Activated CD4-positive, alpha-beta memory T cell treated with anti-CD3 and anti-CD28 coated beads, Interleukin-2, amount 10 ng/mL, durations not matched to agents 7 days and 5 days (primary cell): Measurements from ENCODE around the gene OLFM1. TPM values are rescaled to one million over a fixed set of nuclear protein-coding genes. Genes with fewer than 3 reads are reported as not detected.

Source experiments
- CTCF ChIA-PET: fragments of 350-600 bp; sonication (Branson Sonifier 250); formaldehyde crosslinking; loops from one replicate; lab custom pipeline; 2021; ENCODE audit warnings: antibody characterized with exemption, inconsistent platforms; lab: Charles Lee
- POLR2A ChIA-PET: fragments of 350-600 bp; sonication (Branson Sonifier 250); formaldehyde crosslinking; loops from one replicate; lab custom pipeline; 2021; ENCODE audit warnings: antibody characterized with exemption; lab: Charles Lee
- DNase-seq: peaks from one replicate; pipeline ENCODE4 v3.0.0-alpha.2; 2020
- H3K27ac Mint-ChIP-seq: one replicate; pipeline ENCODE4 v1.8.0; 2021; ENCODE audit warnings: mild to moderate bottlenecking, mixed read lengths
- H3K27me3 Mint-ChIP-seq: one replicate; pipeline ENCODE4 v1.8.0; 2021; ENCODE audit warnings: mixed read lengths
- H3K36me3 Mint-ChIP-seq: one replicate; pipeline ENCODE4 v1.8.0; 2021; ENCODE audit warnings: low read depth, mixed read lengths
- H3K4me1 Mint-ChIP-seq: one replicate; pipeline ENCODE4 v1.8.0; 2021; ENCODE audit warnings: mixed read lengths
- H3K4me3 Mint-ChIP-seq: one replicate; pipeline ENCODE4 v1.8.0; 2021; ENCODE audit warnings: mild to moderate bottlenecking, mixed read lengths
- H3K9me3 Mint-ChIP-seq: one replicate; pipeline ENCODE4 v1.8.0; 2021; ENCODE audit warnings: mixed read lengths
- total RNA-seq, 2 experiments: library from RNA; stranded (reverse); gene quantifications; one replicate each; pipeline ENCODE4 v1.2.3, GENCODE V29; 2021

Gene OLFM1
- total RNA-seq, 2 experiments from 2014 or later: not detected

DNA sequence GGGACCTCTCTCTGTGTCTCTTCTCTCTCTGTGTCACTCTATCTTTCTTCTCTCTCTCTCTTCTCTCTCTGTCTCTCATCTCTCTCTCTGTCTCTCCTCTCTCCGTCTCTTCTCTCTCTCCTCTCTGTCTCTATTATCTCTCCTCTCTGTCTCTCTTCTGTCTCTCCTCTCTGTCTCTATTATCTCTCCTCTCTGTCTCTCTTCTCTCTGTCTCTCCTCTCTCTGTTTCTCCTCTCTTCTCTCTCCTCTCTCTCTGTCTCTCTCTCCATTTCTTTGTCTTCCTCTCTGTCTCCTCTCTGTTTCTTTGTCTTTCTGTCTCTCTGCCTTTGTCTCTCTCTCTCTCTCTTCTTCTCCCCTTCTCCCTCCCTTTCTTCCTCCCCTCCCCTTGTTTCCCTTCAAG lies 3.2 kb upstream of the OLFM1 start:
- CTCF ChIA-PET: no interaction called here

DNA sequence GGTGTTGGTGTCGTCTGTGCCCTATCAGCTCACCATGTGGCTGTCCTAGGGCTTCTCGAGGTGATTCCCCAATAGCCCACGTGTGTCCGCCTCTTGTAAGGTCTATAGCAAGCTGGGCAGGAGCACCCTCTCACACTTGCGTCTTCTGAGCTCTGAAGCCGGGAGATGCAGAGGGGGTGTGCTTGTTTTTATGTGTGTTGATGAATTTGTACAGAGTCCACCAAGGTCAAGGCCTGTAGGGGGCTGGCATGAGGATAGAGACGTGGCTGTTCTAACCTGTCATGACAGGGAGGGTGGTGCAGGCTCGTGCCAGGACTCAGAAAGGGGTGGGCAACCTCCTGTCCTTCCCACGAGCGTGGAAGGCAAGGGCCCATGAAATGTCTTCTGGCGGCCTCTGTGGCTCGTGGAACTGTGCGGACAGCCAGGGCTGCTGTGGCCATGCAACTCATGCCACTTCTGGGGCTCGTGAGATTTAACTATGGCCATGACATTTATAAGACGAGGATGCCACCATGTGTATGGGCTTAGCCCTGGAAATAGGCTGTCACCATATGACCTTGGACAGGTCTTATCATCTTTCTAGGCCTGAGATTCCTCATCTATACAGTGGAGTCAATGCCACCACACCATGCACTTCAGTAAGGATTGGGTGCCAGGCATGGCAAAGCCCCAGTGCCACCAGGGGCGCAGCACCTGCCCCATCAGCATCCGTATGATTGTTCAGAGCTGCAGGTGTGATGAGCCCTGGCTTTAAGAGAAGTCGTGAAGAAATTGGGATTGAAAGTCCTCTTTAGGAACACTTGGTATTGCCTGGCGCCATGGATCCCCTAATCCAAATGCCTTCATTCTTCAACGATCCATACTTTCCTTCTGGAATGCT lies 2.3 kb upstream of the OLFM1 start:
- Mint-ChIP-seq H3K27ac (no peak overlapping the region), H3K9me3 (no peaks in the 10 kb centered on the region), H3K27me3 (peaks cover 31% of the 10 kb centered on the region), H3K4me3 (no peak overlapping the region), H3K36me3 (peaks cover 2% of the 10 kb centered on the region), H3K4me1 (peaks cover 4% of the 10 kb centered on the region)
- ChIA-PET CTCF (interaction anchor here (1.1 kb wide), 1 partner anchor 325 kb away, joined by 3 read pairs; no protein-coding TSS in a partner anchor), POLR2A (no interaction called here)
- no peak for DNase-seq

More for the DNA sequence above, 3.2 kb upstream of the OLFM1 start:
- H3K4me3 Mint-ChIP-seq: no peak overlapping the region
- peaks cover 2% of the 10 kb centered on the region for H3K36me3 Mint-ChIP-seq
- H3K27ac Mint-ChIP-seq: no peak overlapping the region
- H3K27me3 Mint-ChIP-seq: peaks cover 24% of the 10 kb centered on the region
- H3K4me1 Mint-ChIP-seq: peaks cover 4% of the 10 kb centered on the region
- H3K9me3 Mint-ChIP-seq: no peaks in the 10 kb centered on the region
- POLR2A ChIA-PET: no interaction called here
- DNase-seq: no peak

DNA sequence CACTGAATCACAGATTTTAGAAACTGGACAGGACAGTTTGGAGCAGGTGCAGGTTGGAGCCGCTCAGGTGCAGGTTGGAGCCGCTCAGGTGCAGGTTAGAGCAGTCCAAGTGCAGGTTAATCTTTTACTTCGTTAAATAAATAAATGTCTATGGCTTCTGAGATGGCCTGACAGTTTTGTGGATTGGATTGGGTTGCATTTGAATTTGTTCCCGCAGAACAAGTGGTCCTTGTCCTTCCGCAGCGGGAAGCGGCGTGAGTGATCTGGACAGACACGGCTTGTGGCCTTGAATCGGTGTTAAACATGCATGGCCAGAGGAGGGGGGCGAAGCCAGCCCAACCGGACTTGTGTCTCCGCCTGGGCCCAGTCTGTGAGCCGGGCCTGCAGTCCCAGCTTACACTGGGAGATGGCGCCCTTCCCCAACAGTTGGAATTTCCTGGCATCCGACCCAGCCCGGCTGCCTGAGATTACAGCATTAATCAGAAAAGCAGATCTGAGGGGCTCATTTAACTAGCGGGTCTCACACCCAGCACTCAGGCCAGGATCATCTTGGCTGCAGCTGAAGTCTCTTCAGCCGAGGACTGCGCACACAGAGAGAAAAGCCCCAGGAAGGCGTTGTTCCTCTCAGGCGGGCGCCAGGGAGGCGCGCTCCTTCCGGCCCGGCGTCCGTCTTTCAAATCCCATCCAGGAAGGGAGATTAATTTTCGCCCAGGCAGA lies 1.5 kb upstream of the OLFM1 start:
- H3K4me1 Mint-ChIP-seq: peaks cover 4% of the 10 kb centered on the region
- H3K36me3 Mint-ChIP-seq: peaks cover 2% of the 10 kb centered on the region
- H3K4me3 Mint-ChIP-seq: no peak overlapping the region
- peaks cover 35% of the 10 kb centered on the region for H3K27me3 Mint-ChIP-seq
- POLR2A ChIA-PET: no interaction called here
- H3K27ac Mint-ChIP-seq: no peak overlapping the region
- peak; percentile 56 for DNase-seq
- no peaks in the 10 kb centered on the region for H3K9me3 Mint-ChIP-seq
- CTCF ChIA-PET: interaction anchor here (1.0 to 1.1 kb wide), 2 partner anchors 9 to 325 kb away, joined by 3 read pairs; no protein-coding TSS in a partner anchor

DNA sequence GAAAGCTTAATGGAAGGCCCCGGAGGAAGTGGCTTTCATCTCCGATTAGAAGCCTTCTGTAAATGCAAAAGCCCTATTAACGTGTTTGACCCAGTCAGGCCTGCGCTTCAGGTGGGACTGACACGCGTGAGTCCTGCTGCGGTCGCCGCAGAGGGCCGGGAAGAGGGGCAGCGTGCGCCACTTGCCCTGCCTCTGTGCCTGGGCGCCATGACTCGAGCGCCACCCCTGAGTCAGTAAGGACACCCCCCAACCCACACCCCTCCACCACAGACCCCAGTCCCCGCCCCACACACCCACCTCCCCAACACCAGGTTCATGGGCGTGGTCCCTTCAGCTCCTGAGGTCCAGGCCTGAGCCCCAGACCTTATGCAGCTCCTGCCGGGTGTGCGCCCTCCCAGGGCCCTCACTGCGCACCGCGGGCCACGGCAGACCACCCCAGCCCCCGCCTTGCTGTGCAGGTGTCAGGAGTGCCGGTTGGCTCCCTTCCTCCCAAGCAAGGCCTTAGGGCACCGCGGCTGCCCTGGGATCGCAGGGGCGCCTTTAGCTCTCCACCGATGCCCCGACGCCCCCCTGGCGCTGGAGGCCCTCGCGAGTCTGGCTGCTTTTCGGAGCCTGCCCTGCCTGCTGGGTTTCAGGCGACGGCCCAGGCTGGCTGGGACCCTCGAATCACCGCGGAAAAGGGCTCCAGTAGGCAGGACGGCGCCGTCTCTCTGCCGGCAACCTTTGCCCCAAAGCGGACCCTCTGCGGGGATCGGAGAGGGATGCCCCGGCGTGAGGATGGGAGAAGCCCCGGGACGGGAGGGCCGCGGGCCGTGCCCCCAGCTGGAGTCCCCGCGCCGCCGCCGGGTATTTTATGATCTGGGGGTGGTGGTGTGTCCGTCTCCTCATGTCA lies 625 bp upstream of the OLFM1 start:
- ChIA-PET POLR2A (no interaction called here), CTCF (interaction anchor here (1.0 to 1.1 kb wide), 2 partner anchors 8 to 324 kb away, joined by 3 read pairs; no protein-coding TSS in a partner anchor)
- H3K9me3 Mint-ChIP-seq: peaks cover 6% of the 10 kb centered on the region
- H3K4me3 Mint-ChIP-seq: no peak overlapping the region
- peaks cover 4% of the 10 kb centered on the region for H3K4me1 Mint-ChIP-seq
- H3K27ac Mint-ChIP-seq: no peak overlapping the region
- DNase-seq: no peak
- peaks cover 41% of the 10 kb centered on the region for H3K27me3 Mint-ChIP-seq
- H3K36me3 Mint-ChIP-seq: peaks cover 2% of the 10 kb centered on the region

DNA sequence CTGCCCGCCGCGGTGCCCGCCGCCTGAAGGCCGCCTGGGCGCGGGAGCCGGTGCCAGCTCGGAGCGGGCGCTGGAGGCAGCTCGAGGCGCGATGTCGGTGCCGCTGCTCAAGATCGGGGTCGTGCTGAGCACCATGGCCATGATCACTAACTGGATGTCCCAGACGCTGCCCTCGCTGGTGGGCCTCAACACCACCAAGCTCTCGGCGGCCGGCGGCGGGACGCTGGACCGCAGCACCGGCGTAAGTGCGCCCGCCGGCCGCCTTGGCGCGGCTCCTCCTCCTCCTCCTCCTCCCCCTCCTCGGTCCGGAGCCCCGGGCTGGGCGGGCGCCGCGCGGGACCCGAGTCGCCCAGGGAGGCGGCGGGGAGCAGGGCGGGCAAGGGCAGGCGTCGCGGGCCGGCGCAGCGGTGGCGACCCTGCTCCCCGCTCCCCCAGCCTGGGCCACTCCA lies 455 bp downstream of the OLFM1 start:
- no peak overlapping the region for H3K4me3 Mint-ChIP-seq
- H3K27ac Mint-ChIP-seq: no peak overlapping the region

DNA sequence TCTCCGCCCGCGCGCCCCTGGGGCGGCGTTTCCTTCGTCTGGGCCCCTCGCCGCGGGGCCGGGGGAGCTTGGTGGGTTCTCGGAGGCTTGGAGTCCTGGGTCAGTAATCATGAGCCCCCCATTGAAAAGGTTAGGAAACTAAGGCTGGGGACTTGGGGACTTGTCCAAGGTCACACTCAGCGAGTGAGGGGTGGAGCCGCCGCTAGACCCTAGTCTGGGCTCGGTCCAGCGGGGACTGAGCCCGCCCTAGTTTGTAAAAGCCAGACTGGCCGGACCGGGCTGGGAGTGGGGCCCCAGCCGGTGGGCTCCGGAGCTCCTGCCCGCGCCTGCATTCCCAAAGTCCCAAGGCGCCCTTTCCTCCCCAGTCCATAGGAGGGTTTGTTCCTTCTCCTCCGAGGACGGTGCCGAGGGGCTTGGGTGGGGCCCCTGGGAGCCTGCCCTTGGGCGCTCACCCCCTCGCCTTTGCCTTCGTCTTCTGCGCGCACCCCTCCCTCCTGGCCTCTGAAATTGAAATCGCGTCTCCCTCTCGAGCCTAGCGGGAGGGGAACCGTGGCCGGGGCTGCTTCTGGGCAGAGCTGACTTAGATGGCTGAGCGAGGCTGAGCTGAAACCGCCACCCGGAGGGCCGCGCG lies 995 bp downstream of the OLFM1 start:
- peaks cover 6% of the 10 kb centered on the region for H3K9me3 Mint-ChIP-seq
- peaks cover 2% of the 10 kb centered on the region for H3K36me3 Mint-ChIP-seq
- no peak overlapping the region for H3K27ac Mint-ChIP-seq
- no peak for DNase-seq
- peaks cover 37% of the 10 kb centered on the region for H3K27me3 Mint-ChIP-seq
- no peak overlapping the region for H3K4me3 Mint-ChIP-seq
- ChIA-PET CTCF (no interaction called here), POLR2A (no interaction called here)
- peaks cover 4% of the 10 kb centered on the region for H3K4me1 Mint-ChIP-seq

More for the DNA sequence above, 455 bp downstream of the OLFM1 start:
- no peak for DNase-seq
- peaks cover 2% of the 10 kb centered on the region for H3K36me3 Mint-ChIP-seq
- peaks cover 4% of the 10 kb centered on the region for H3K4me1 Mint-ChIP-seq
- H3K9me3 Mint-ChIP-seq: peaks cover 6% of the 10 kb centered on the region
- POLR2A ChIA-PET: no interaction called here
- CTCF ChIA-PET: no interaction called here
- peaks cover 41% of the 10 kb centered on the region for H3K27me3 Mint-ChIP-seq

DNA sequence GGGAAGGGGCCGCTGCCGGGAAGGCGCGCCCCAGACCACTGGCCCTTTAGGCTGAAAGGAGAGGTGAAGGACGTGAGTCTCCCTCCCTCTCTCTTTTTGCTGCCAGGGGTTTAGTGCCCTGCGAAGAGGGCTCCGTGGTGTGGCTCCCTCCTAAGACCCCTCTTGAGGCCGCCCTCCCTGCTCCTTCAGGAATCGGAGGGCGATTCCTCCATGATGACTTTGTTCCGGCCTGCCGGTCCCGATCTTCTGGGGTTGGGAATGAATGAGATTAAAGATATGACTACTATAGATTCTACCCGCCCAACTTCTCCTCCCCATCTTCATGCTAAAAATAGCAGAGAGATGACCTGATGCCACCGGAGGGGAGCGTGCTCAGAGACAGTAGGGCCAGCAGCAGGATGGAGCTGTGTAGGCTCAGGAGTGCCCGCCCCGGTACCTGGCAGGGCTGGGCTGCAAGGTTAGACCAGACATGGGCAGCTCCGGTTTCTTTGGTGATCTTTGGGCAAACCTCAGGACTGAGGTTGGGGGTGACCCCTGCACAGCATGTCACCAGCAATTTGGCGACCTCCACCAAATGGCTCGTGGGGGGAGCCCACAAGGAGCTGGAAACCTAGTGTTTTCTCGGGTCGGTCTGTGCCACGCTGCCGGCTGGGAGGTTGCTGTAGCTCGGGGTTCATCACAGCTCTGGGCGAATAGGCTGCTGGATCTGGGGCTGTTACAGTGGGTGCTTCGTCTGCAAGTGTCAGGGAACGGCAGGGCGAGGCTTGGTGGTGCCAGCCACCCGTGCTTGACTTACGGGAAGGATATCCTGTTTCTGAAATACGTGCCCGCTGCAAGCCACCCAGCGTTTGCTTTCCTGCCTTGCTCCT lies 1.7 kb downstream of the OLFM1 start:
- POLR2A ChIA-PET: no interaction called here
- H3K36me3 Mint-ChIP-seq: peaks cover 2% of the 10 kb centered on the region
- CTCF ChIA-PET: no interaction called here
- no peak overlapping the region for H3K4me3 Mint-ChIP-seq
- peaks cover 4% of the 10 kb centered on the region for H3K4me1 Mint-ChIP-seq
- H3K9me3 Mint-ChIP-seq: peaks cover 6% of the 10 kb centered on the region
- H3K27me3 Mint-ChIP-seq: peaks cover 40% of the 10 kb centered on the region
- no peak for DNase-seq
- H3K27ac Mint-ChIP-seq: no peak overlapping the region

DNA sequence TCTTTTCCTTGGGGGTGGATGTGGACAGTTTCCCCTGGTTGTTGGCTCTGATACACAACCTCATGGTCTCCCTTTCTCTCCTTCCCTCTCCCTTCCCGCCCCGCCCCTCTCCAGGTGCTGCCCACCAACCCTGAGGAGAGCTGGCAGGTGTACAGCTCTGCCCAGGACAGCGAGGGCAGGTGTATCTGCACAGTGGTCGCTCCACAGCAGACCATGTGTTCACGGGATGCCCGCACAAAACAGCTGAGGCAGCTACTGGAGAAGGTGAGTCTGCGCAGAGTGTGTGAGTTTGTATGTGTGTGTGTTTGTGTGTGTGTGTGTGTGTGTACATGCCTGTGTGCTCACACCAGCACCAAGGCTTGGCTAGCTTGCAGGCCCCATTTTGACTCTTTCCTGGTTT lies 2.6 kb downstream of the OLFM1 start:
- CTCF ChIA-PET: interaction anchor here (0.7 kb wide), 1 partner anchor 164 kb away, joined by 3 read pairs; no protein-coding TSS in a partner anchor
- H3K9me3 Mint-ChIP-seq: peaks cover 6% of the 10 kb centered on the region
- H3K27ac Mint-ChIP-seq: no peak overlapping the region
- POLR2A ChIA-PET: no interaction called here
- H3K4me1 Mint-ChIP-seq: peaks cover 4% of the 10 kb centered on the region
- H3K36me3 Mint-ChIP-seq: peaks cover 2% of the 10 kb centered on the region
- no peak for DNase-seq
- H3K4me3 Mint-ChIP-seq: no peak overlapping the region
- peaks cover 40% of the 10 kb centered on the region for H3K27me3 Mint-ChIP-seq

DNA sequence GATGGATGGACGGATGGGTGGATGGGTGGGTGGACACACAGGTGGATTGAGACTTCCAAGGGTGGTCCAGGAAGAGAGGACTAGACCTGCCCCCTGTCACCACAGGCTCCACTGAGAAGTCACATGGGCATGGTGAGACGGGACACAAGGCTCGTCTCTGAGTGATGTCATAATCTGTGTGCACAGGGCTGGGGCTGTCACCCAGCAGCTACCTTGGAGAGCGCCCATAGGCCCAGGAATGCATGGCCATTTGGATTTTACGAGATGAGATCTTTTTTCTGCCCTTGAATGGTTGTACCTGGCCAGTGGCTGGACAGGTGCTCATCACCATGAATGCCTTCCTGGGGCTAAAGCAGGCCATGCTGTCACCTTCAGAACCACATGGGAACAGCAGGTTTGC lies 3.1 kb downstream of the OLFM1 start:
- Mint-ChIP-seq H3K27ac (no peak overlapping the region), H3K4me1 (peaks cover 4% of the 10 kb centered on the region), H3K4me3 (no peak overlapping the region), H3K9me3 (peaks cover 6% of the 10 kb centered on the region), H3K27me3 (peaks cover 36% of the 10 kb centered on the region), H3K36me3 (peaks cover 2% of the 10 kb centered on the region)
- no peak for DNase-seq
- CTCF ChIA-PET: interaction anchor here (0.7 kb wide), 1 partner anchor 163 kb away, joined by 3 read pairs; no protein-coding TSS in a partner anchor
- POLR2A ChIA-PET: no interaction called here

DNA sequence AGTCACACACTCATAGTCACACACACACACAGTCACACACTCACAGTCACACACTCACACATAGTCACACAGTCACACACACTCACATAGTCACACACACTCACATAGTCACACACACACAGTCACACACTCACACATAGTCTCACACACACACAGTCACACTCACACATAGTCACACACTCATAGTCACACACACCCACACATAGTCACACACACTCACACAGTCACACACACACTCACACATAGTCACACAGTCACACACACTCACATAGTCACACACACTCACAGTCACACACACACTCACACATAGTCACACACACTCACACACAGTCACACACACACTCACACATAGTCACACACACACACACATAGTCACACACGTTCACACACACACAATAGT lies 4.1 kb downstream of the OLFM1 start:
- H3K4me1 Mint-ChIP-seq: no peaks in the 10 kb centered on the region
- peaks cover 26% of the 10 kb centered on the region for H3K27me3 Mint-ChIP-seq
- H3K36me3 Mint-ChIP-seq: no peaks in the 10 kb centered on the region
- H3K27ac Mint-ChIP-seq: no peak overlapping the region
- H3K4me3 Mint-ChIP-seq: no peak overlapping the region
- no peak for DNase-seq
- peaks cover 6% of the 10 kb centered on the region for H3K9me3 Mint-ChIP-seq
- ChIA-PET CTCF (no interaction called here), POLR2A (no interaction called here)

DNA sequence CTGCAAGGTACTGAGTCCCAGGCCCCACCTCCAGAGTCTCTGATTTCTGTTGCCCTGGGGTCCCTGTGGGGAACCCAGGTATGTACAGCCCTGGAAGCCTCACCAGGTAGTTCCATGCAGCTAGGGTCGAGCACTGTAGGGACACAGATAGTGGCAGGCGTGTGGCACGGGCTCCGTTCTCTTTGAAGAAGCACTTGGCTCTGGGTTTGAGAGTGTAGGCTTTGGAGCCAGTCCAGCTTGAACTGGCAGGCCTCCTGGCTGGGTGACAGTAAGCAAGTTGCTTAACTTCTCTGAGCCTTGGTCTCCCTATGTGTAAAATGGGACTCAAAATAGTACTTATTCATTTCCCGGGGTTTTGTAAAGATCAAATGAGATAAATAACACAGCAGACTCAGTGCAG lies 5.6 kb downstream of the OLFM1 start:
- ChIA-PET POLR2A (no interaction called here), CTCF (no interaction called here)
- Mint-ChIP-seq H3K36me3 (no peaks in the 10 kb centered on the region), H3K4me3 (no peak overlapping the region), H3K27me3 (peaks cover 25% of the 10 kb centered on the region), H3K9me3 (peaks cover 6% of the 10 kb centered on the region), H3K4me1 (no peaks in the 10 kb centered on the region), H3K27ac (no peak overlapping the region)
- no peak for DNase-seq
